Type B pancreatic cell (in vitro differentiated cells): ENCODE measurements around the gene SEC24B. TPM values are rescaled to one million over a fixed set of nuclear protein-coding genes. Genes with fewer than 3 reads are reported as not detected.

Experiments used
- DNase-seq: peaks from one replicate; pipeline ENCODE4 v3.0.0; 2021; ENCODE audit warnings: mixed read lengths; ENCODE audit not compliant: unreplicated experiment; ENCODE audit errors: extremely low spot score
- H3K27ac Mint-ChIP-seq: 2 replicates; pipeline ENCODE4 v1.8.0; 2021; ENCODE audit warnings: mild to moderate bottlenecking, mixed read lengths
- H3K27me3 Mint-ChIP-seq: 2 replicates; pipeline ENCODE4 v1.8.0; 2021; ENCODE audit warnings: mixed read lengths
- H3K36me3 Mint-ChIP-seq: 2 replicates; pipeline ENCODE4 v1.8.0; 2021; ENCODE audit warnings: mixed read lengths
- H3K4me1 Mint-ChIP-seq: one replicate; pipeline ENCODE4 v1.8.0; 2021; ENCODE audit warnings: mixed read lengths; ENCODE audit not compliant: unreplicated experiment
- H3K4me3 Mint-ChIP-seq: 2 replicates; pipeline ENCODE4 v1.8.0; 2021; ENCODE audit warnings: mild to moderate bottlenecking, mixed read lengths
- H3K9me3 Mint-ChIP-seq: 2 replicates; pipeline ENCODE4 v1.8.0; 2021; ENCODE audit warnings: mixed read lengths
- total RNA-seq: library from RNA; stranded (reverse); gene quantifications from 2 replicates; pipeline ENCODE4 v1.2.1, GENCODE V29; 2021; ENCODE audit warnings: low replicate concordance
- TF ChIP-seq, protein P1 (sequence below): fragments of 200-600 bp; sonication (generic); conservative IDR thresholded peaks from 2 replicates; pipeline ENCODE4 v1.5.0; 2021; ENCODE audit warnings: antibody characterized with exemption, mild to moderate bottlenecking

Gene SEC24B
- total RNA-seq, 1 donor from 2014 or later: 37.4 TPM

DNA sequence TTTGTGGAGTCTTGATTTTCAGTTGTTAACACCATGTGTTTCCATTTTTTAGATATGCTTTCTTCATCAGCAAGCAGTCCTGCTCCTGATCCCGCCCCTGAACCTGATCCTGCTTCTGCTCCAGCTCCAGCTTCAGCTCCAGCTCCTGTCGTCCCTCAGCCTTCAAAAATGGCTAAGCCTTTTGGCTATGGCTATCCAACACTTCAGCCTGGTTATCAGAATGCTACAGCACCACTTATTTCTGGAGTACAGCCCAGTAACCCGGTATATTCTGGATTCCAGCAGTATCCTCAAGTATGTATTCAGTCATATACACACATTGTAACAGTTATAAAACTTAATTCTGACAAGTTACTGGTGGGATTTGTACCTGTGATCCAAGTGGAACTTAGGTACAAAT lies 60.9 kb downstream of the SEC24B start:
- no peak overlapping the region for H3K27ac Mint-ChIP-seq
- DNase-seq: no peak
- TF ChIP-seq, protein P1, sequence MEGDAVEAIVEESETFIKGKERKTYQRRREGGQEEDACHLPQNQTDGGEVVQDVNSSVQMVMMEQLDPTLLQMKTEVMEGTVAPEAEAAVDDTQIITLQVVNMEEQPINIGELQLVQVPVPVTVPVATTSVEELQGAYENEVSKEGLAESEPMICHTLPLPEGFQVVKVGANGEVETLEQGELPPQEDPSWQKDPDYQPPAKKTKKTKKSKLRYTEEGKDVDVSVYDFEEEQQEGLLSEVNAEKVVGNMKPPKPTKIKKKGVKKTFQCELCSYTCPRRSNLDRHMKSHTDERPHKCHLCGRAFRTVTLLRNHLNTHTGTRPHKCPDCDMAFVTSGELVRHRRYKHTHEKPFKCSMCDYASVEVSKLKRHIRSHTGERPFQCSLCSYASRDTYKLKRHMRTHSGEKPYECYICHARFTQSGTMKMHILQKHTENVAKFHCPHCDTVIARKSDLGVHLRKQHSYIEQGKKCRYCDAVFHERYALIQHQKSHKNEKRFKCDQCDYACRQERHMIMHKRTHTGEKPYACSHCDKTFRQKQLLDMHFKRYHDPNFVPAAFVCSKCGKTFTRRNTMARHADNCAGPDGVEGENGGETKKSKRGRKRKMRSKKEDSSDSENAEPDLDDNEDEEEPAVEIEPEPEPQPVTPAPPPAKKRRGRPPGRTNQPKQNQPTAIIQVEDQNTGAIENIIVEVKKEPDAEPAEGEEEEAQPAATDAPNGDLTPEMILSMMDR: no peak
- no peaks in the 10 kb centered on the region for H3K4me1 Mint-ChIP-seq
- H3K36me3 Mint-ChIP-seq: peaks cover 45% of the 10 kb centered on the region
- no peak overlapping the region for H3K4me3 Mint-ChIP-seq
- no peaks in the 10 kb centered on the region for H3K27me3 Mint-ChIP-seq
- H3K9me3 Mint-ChIP-seq: no peaks in the 10 kb centered on the region

DNA sequence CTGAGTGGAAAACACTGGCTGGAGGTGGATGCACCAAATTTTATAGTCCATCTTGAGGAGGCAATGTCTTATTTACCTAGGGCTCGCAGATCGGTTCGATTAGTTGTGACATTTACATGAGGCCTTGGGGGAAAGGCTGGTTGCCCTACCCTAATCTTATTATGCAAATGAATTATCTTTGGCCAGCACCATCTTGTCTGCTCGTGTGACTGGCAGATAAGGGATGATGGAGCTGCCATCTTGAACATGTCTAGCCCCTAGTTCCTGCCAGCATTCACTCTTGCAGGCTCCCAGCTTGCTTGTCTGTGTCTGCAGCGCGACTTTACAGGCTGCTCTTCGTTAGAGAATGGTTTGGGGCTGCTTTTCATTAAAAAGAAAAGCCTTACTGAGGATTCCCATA lies 61.9 kb downstream of the SEC24B start:
- DNase-seq: no peak
- H3K4me3 Mint-ChIP-seq: no peak overlapping the region
- no peaks in the 10 kb centered on the region for H3K9me3 Mint-ChIP-seq
- H3K27me3 Mint-ChIP-seq: no peaks in the 10 kb centered on the region
- H3K36me3 Mint-ChIP-seq: peaks cover 40% of the 10 kb centered on the region
- no peaks in the 10 kb centered on the region for H3K4me1 Mint-ChIP-seq
- TF ChIP-seq, protein P1: no peak
- H3K27ac Mint-ChIP-seq: peak overlapping the region; percentile 34

DNA sequence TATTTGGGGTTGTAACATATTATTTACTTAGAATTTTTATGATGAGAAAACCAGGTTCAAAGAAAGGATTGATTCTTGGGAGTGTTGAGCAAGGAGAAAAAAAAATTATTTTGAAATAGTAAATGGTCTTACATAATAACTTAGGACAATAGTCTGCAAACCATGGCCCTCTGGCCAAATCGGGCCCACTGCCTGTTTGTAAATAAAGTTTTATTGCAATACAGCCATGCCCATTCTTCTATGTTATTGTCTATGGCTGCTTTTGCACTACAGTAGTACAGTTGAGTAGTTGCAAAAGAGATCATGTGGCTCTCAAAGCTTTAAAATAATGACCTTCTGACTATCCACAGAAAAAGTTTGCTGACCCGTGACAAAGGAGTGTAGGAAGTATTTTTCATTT lies 63.3 kb downstream of the SEC24B start:
- Mint-ChIP-seq H3K36me3 (peaks cover 39% of the 10 kb centered on the region), H3K27me3 (no peaks in the 10 kb centered on the region), H3K4me1 (no peaks in the 10 kb centered on the region), H3K27ac (peak overlapping the region; percentile 34), H3K9me3 (no peaks in the 10 kb centered on the region), H3K4me3 (no peak overlapping the region)
- no peak for DNase-seq
- TF ChIP-seq, protein P1: no peak

DNA sequence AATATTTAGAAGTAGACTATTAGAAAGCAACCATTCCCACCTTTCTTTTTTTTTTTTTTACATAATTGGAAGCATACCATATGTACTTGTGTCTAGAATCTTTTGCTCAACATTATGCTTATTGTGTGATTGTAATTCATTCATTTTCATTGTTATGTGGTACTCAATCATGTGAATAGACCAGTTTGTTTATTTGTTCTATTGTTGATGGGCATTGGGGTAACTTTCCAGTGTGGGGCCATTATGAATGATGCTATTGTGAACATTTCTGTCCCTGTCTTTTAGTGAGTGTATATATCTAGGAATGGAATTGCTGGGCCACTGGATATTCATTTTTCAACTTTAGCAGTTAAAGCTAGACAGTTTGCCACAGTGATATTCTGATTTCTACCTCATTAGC lies 63.9 kb downstream of the SEC24B start:
- H3K36me3 Mint-ChIP-seq: peaks cover 40% of the 10 kb centered on the region
- H3K4me1 Mint-ChIP-seq: no peaks in the 10 kb centered on the region
- H3K27me3 Mint-ChIP-seq: no peaks in the 10 kb centered on the region
- no peak overlapping the region for H3K27ac Mint-ChIP-seq
- no peaks in the 10 kb centered on the region for H3K9me3 Mint-ChIP-seq
- no peak for DNase-seq
- H3K4me3 Mint-ChIP-seq: no peak overlapping the region
- TF ChIP-seq, protein P1: no peak

DNA sequence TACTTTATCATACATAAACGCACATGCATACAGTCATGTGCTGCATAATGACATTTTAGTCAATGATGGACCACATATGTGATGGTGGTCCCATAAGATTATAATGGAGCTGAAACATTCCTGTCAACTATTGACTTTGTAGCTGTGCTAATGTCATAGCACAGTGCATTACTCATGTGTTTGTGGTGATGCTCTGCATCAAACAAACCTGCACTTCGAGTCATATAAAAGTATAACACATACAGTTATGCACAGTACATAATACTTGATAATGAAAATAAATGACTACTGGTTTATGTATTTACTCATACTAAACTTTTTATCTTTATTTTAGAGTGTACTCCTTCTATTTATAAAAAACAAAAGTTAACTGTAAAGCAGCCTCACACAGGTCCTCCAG lies 65.9 kb downstream of the SEC24B start:
- Mint-ChIP-seq H3K4me1 (no peaks in the 10 kb centered on the region), H3K36me3 (peaks cover 52% of the 10 kb centered on the region), H3K27ac (no peak overlapping the region), H3K4me3 (no peak overlapping the region), H3K9me3 (peaks cover 3% of the 10 kb centered on the region), H3K27me3 (no peaks in the 10 kb centered on the region)
- TF ChIP-seq, protein P1: no peak
- no peak for DNase-seq

DNA sequence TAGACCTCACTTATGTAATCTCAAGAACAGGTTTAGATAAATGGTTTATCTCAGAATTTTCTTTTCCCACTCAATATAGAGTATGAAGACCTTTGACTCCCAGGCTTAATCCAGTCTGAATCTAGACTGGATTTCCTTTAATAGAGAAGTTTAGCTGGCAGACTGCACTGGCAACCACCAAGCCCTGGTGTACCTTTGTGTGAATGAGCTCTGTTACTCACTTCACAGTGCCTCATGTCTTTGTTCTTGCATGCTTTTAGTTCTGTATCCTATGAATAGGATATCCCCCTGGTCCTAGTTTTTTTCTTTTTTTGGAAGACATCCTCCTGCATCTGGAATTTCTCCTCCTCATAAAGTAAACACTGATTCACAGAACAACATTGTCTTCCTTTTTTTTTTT lies 73.3 kb downstream of the SEC24B start:
- Mint-ChIP-seq H3K4me3 (no peak overlapping the region), H3K9me3 (peaks cover 6% of the 10 kb centered on the region), H3K4me1 (no peaks in the 10 kb centered on the region), H3K27me3 (no peaks in the 10 kb centered on the region), H3K27ac (no peak overlapping the region), H3K36me3 (peaks cover 50% of the 10 kb centered on the region)
- TF ChIP-seq, protein P1: no peak
- DNase-seq: no peak
